Karpas-422 (cell line): ENCODE data around the gene PRRC1. TPM values are rescaled to one million over a fixed set of nuclear protein-coding genes. Genes with fewer than 3 reads are reported as not detected.

Source experiments
- DNase-seq: peaks from one replicate; pipeline ENCODE4 v3.0.0-alpha.2; 2015
- H2AFZ ChIP-seq: fragments of 200-600 bp; sonication (generic); 2 replicates; pipeline ENCODE4 v1.6.1; 2014; ENCODE audit warnings: antibody characterized with exemption, low read length, mixed read lengths
- H3K27ac ChIP-seq: fragments of 200-600 bp; sonication (generic); 2 replicates; pipeline ENCODE4 v1.5.1; 2014; ENCODE audit warnings: mild to moderate bottlenecking, low read length, moderate library complexity
- H3K27me3 ChIP-seq: fragments of 200-600 bp; sonication (generic); 2 replicates; pipeline ENCODE4 v1.6.1; 2014; ENCODE audit warnings: low read length, mixed read lengths
- H3K36me3 ChIP-seq: fragments of 200-600 bp; sonication (generic); 2 replicates; pipeline ENCODE4 v1.6.1; 2014; ENCODE audit warnings: low read length, mixed read lengths; ENCODE audit not compliant: insufficient read depth
- H3K4me1 ChIP-seq: fragments of 200-600 bp; sonication (generic); 2 replicates; pipeline ENCODE4 v1.6.1; 2014; ENCODE audit warnings: mild to moderate bottlenecking, low read length, mixed read lengths
- H3K4me2 ChIP-seq: fragments of 200-600 bp; sonication (generic); 2 replicates; pipeline ENCODE4 v1.6.1; 2014; ENCODE audit warnings: low read length, low read depth, mild to moderate bottlenecking; ENCODE audit not compliant: poor library complexity, severe bottlenecking
- H3K4me3 ChIP-seq: fragments of 200-600 bp; sonication (generic); 2 replicates; pipeline ENCODE4 v1.5.1; 2014; ENCODE audit warnings: mild to moderate bottlenecking, antibody characterized with exemption, low read length, mixed read lengths
- H3K79me2 ChIP-seq: fragments of 200-600 bp; sonication (generic); 2 replicates; pipeline ENCODE4 v1.6.1; 2014; ENCODE audit warnings: mild to moderate bottlenecking, low read length, mixed read lengths
- H3K9ac ChIP-seq: fragments of 200-600 bp; sonication (generic); 2 replicates; pipeline ENCODE4 v1.6.0; 2014; ENCODE audit warnings: low read length
- H3K9me2 ChIP-seq: fragments of 200-600 bp; sonication (generic), shearing (Covaris generic); replicated peaks from 2 replicates; pipeline ENCODE4 v1.6.0; 2014; ENCODE audit warnings: mild to moderate bottlenecking, low read length, moderate library complexity; ENCODE audit not compliant: insufficient read depth
- H3K9me3 ChIP-seq: fragments of 300-700, 200-600 bp; sonication (generic); 2 replicates; pipeline ENCODE4 v1.6.1; 2014; ENCODE audit warnings: low read length, mixed read lengths
- H4K20me1 ChIP-seq: fragments of 200-600 bp; sonication (generic); 2 replicates; pipeline ENCODE4 v1.6.1; 2014; ENCODE audit warnings: mild to moderate bottlenecking, antibody characterized with exemption, low read length, low read depth; ENCODE audit not compliant: insufficient read depth
- total RNA-seq: library from RNA; depleted of rRNA; stranded (reverse); fragments of >200 nt; shearing (Covaris generic); gene quantifications from 2 replicates; pipeline ENCODE4 v1.2.3, GENCODE V29; 2014; ENCODE audit warnings: low replicate concordance

The PRRC1 gene
- total RNA-seq, 1 experiment from 2014 or later: 68.6 TPM

- Histone ChIP-seq H2AFZ (no peak overlapping the region), H3K79me2 (no peaks in the 10 kb centered on the region), H3K4me2 (no peak overlapping the region)
These were observed 70.9 kb downstream of the PRRC1 start for GRCh38 chr5:127588368-127588767.

GRCh38 chr5:127589309-127590030, 72.0 kb downstream of the PRRC1 start:
- no peaks in the 10 kb centered on the region for H3K79me2 ChIP-seq
- no peak overlapping the region for H2AFZ ChIP-seq
- no peak overlapping the region for H3K4me3 ChIP-seq
- DNase-seq: no peak
- H3K27me3 ChIP-seq: no peaks in the 10 kb centered on the region
- peaks cover 16% of the 10 kb centered on the region for H3K4me1 ChIP-seq
- H3K36me3 ChIP-seq: no peaks in the 10 kb centered on the region
- no peaks in the 10 kb centered on the region for H3K9me3 ChIP-seq
- no peaks in the 10 kb centered on the region for H4K20me1 ChIP-seq
- H3K27ac ChIP-seq: no peak overlapping the region
- H3K9me2 ChIP-seq: no peaks in the 10 kb centered on the region
- no peak overlapping the region for H3K4me2 ChIP-seq
- no peak overlapping the region for H3K9ac ChIP-seq

More at GRCh38 chr5:127588368-127588767, 70.9 kb downstream of the PRRC1 start:
- Histone ChIP-seq H3K9me2 (no peaks in the 10 kb centered on the region), H3K9ac (no peak overlapping the region), H3K27ac (no peak overlapping the region), H3K36me3 (no peaks in the 10 kb centered on the region), H3K4me3 (no peak overlapping the region), H4K20me1 (no peaks in the 10 kb centered on the region), H3K9me3 (no peaks in the 10 kb centered on the region), H3K27me3 (no peaks in the 10 kb centered on the region), H3K4me1 (peaks cover 16% of the 10 kb centered on the region)
- no peak for DNase-seq

- no peaks in the 10 kb centered on the region for H3K27me3 ChIP-seq
- no peaks in the 10 kb centered on the region for H3K9me3 ChIP-seq
- H3K9ac ChIP-seq: no peak overlapping the region
- H3K9me2 ChIP-seq: no peaks in the 10 kb centered on the region
- no peak overlapping the region for H3K27ac ChIP-seq
- no peak for DNase-seq
- no peaks in the 10 kb centered on the region for H3K36me3 ChIP-seq
- no peak overlapping the region for H3K4me2 ChIP-seq
- no peaks in the 10 kb centered on the region for H3K79me2 ChIP-seq
- H4K20me1 ChIP-seq: no peaks in the 10 kb centered on the region
- 0 out of 2 replicates have a peak overlapping the region, but pooled peaks have one; percentile 37 for H2AFZ ChIP-seq
- peaks cover 16% of the 10 kb centered on the region for H3K4me1 ChIP-seq
- H3K4me3 ChIP-seq: no peak overlapping the region
These were observed 72.8 kb downstream of the PRRC1 start for GRCh38 chr5:127590156-127590722.

GRCh38 chr5:127595484-127596368, 78.3 kb downstream of the PRRC1 start:
- Histone ChIP-seq H3K4me1 (no peaks in the 10 kb centered on the region), H3K9me2 (no peaks in the 10 kb centered on the region), H3K27ac (no peak overlapping the region), H3K4me3 (no peak overlapping the region), H3K79me2 (no peaks in the 10 kb centered on the region), H2AFZ (no peak overlapping the region), H3K9me3 (no peaks in the 10 kb centered on the region), H3K4me2 (no peak overlapping the region), H3K36me3 (no peaks in the 10 kb centered on the region), H3K27me3 (no peaks in the 10 kb centered on the region), H3K9ac (no peak overlapping the region), H4K20me1 (no peaks in the 10 kb centered on the region)
- no peak for DNase-seq

GRCh38 chr5:127596501-127596900, 79.1 kb downstream of the PRRC1 start:
- H3K36me3 ChIP-seq: no peaks in the 10 kb centered on the region
- no peaks in the 10 kb centered on the region for H3K79me2 ChIP-seq
- no peak overlapping the region for H3K9ac ChIP-seq
- no peaks in the 10 kb centered on the region for H3K27me3 ChIP-seq
- no peak overlapping the region for H3K4me3 ChIP-seq
- DNase-seq: no peak
- no peaks in the 10 kb centered on the region for H3K9me3 ChIP-seq
- H3K4me1 ChIP-seq: no peaks in the 10 kb centered on the region
- H3K27ac ChIP-seq: no peak overlapping the region
- no peak overlapping the region for H2AFZ ChIP-seq
- H3K9me2 ChIP-seq: no peaks in the 10 kb centered on the region
- H4K20me1 ChIP-seq: no peaks in the 10 kb centered on the region
- H3K4me2 ChIP-seq: no peak overlapping the region

GRCh38 chr5:127599320-127599719, 81.9 kb downstream of the PRRC1 start:
- no peaks in the 10 kb centered on the region for H3K36me3 ChIP-seq
- H3K27me3 ChIP-seq: no peaks in the 10 kb centered on the region
- no peak overlapping the region for H2AFZ ChIP-seq
- H3K9me3 ChIP-seq: no peaks in the 10 kb centered on the region
- H4K20me1 ChIP-seq: no peaks in the 10 kb centered on the region
- no peaks in the 10 kb centered on the region for H3K9me2 ChIP-seq
- no peaks in the 10 kb centered on the region for H3K79me2 ChIP-seq
- H3K4me1 ChIP-seq: no peaks in the 10 kb centered on the region
- no peak overlapping the region for H3K9ac ChIP-seq
- DNase-seq: no peak
- no peak overlapping the region for H3K27ac ChIP-seq
- H3K4me2 ChIP-seq: no peak overlapping the region
- H3K4me3 ChIP-seq: no peak overlapping the region

- DNase-seq: no peak
- Histone ChIP-seq H3K9me2 (no peaks in the 10 kb centered on the region), H3K4me3 (no peak overlapping the region), H2AFZ (no peak overlapping the region), H3K9ac (no peak overlapping the region), H3K9me3 (no peaks in the 10 kb centered on the region), H3K27me3 (no peaks in the 10 kb centered on the region), H3K36me3 (no peaks in the 10 kb centered on the region), H3K4me2 (no peak overlapping the region), H4K20me1 (no peaks in the 10 kb centered on the region), H3K4me1 (no peaks in the 10 kb centered on the region), H3K79me2 (no peaks in the 10 kb centered on the region), H3K27ac (no peak overlapping the region)
These were observed 82.4 kb downstream of the PRRC1 start for GRCh38 chr5:127599847-127600246.

- Histone ChIP-seq H3K27me3 (no peaks in the 10 kb centered on the region), H3K79me2 (no peaks in the 10 kb centered on the region), H3K9me3 (no peaks in the 10 kb centered on the region), H3K4me1 (no peaks in the 10 kb centered on the region), H3K9me2 (no peaks in the 10 kb centered on the region), H3K4me3 (no peak overlapping the region), H3K27ac (no peak overlapping the region), H2AFZ (no peak overlapping the region), H3K36me3 (no peaks in the 10 kb centered on the region), H3K9ac (no peak overlapping the region), H4K20me1 (no peaks in the 10 kb centered on the region), H3K4me2 (no peak overlapping the region)
- no peak for DNase-seq
These were observed 83.7 kb downstream of the PRRC1 start for GRCh38 chr5:127601111-127601510.
